Right atrium auricular region (tissue), 2 donors: ENCODE measurements around the gene ARHGEF6. TPM values are rescaled to one million over a fixed set of nuclear protein-coding genes. Genes with fewer than 3 reads are reported as not detected.

Source experiments
- DNase-seq: peaks from one replicate; pipeline ENCODE4 v3.0.0-alpha.2; 2019; ENCODE audit warnings: low spot score
- H3K27ac ChIP-seq, 2 donors: fragments of 200-600 bp; sonication (generic); 1 replicate in 1 of 2; 2 replicates in 1 of 2; pipeline ENCODE4 v1.5.1; 2016 to 2019
- H3K27me3 ChIP-seq, 2 donors: fragments of 200-600 bp; sonication (generic); one replicate each; pipeline versions ENCODE4 v1.5.1 to v1.6.0; 2017 to 2019
- H3K36me3 ChIP-seq: fragments of 200-600 bp; sonication (generic); one replicate; pipeline ENCODE4 v1.5.1; 2016
- H3K4me1 ChIP-seq, 2 donors: fragments of 200-600 bp; sonication (generic); one replicate each; pipeline versions ENCODE4 v1.5.1 to v1.6.0; 2017 to 2019
- H3K4me3 ChIP-seq, 2 donors: fragments of 200-600 bp; sonication (generic); 1 replicate in 1 of 2; 2 replicates in 1 of 2; pipeline ENCODE4 v1.5.1; 2017 to 2019; ENCODE audit warnings: mild to moderate bottlenecking in 1 of 2, moderate library complexity in 1 of 2
- H3K9me3 ChIP-seq, 2 donors: fragments of 200-600 bp; sonication (generic); one replicate each; pipeline ENCODE4 v1.5.1; 2019
- total RNA-seq, 2 donors: library from RNA; depleted of rRNA; stranded (reverse); fragments of >200 nt; gene quantifications; one replicate each; pipeline ENCODE4 v1.1.0, GENCODE V29; 2016
- TF ChIP-seq, protein P1 (sequence below), 2 donors: fragments of 200-600 bp; sonication (generic); IDR thresholded peaks; one replicate each; pipeline ENCODE4 v1.5.1; 2019; ENCODE audit warnings: antibody characterized with exemption in 2 of 2

ARHGEF6 gene, protein sequence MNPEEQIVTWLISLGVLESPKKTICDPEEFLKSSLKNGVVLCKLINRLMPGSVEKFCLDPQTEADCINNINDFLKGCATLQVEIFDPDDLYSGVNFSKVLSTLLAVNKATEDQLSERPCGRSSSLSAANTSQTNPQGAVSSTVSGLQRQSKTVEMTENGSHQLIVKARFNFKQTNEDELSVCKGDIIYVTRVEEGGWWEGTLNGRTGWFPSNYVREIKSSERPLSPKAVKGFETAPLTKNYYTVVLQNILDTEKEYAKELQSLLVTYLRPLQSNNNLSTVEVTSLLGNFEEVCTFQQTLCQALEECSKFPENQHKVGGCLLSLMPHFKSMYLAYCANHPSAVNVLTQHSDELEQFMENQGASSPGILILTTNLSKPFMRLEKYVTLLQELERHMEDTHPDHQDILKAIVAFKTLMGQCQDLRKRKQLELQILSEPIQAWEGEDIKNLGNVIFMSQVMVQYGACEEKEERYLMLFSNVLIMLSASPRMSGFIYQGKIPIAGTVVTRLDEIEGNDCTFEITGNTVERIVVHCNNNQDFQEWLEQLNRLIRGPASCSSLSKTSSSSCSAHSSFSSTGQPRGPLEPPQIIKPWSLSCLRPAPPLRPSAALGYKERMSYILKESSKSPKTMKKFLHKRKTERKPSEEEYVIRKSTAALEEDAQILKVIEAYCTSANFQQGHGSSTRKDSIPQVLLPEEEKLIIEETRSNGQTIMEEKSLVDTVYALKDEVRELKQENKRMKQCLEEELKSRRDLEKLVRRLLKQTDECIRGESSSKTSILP
- 10 to 100 TPM; 41.3 to 45.8 TPM for total RNA-seq

DNA sequence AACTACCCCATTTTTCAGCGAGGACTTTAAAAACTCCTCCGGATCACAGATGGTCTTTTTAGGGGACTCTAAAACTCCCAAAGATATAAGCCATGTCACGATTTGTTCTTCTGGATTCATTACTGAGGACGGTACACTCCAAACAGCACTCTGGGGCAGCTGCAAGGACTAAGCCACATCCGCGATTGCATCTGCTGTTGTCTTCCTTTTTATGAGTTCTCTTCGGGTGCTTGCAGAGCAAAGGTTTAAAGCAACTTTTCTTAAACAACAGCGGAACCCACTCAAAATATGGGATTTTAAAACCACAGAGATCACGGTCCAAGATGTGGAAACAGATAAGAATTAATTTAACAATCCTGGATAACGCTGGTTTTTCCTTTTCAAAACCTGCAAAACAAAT lies at the start of gene ARHGEF6:
TSS of gene ARHGEF6 (minus strand) at position 170 of the 400 bp plus-strand sequence. CDS start at position 120, 50 bp downstream.
- no peaks in the 10 kb centered on the region for H3K36me3 ChIP-seq
- TF ChIP-seq, protein P1, sequence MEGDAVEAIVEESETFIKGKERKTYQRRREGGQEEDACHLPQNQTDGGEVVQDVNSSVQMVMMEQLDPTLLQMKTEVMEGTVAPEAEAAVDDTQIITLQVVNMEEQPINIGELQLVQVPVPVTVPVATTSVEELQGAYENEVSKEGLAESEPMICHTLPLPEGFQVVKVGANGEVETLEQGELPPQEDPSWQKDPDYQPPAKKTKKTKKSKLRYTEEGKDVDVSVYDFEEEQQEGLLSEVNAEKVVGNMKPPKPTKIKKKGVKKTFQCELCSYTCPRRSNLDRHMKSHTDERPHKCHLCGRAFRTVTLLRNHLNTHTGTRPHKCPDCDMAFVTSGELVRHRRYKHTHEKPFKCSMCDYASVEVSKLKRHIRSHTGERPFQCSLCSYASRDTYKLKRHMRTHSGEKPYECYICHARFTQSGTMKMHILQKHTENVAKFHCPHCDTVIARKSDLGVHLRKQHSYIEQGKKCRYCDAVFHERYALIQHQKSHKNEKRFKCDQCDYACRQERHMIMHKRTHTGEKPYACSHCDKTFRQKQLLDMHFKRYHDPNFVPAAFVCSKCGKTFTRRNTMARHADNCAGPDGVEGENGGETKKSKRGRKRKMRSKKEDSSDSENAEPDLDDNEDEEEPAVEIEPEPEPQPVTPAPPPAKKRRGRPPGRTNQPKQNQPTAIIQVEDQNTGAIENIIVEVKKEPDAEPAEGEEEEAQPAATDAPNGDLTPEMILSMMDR (IDR thresholded peaks at IDR 0.05), result no peak
- H3K4me3 ChIP-seq, result peak within 1 kb of the TSS in 1 of 2 donors; percentile 36
- H3K27me3 ChIP-seq, result no peaks in the 10 kb centered on the region
- no peaks in the 10 kb centered on the region for H3K9me3 ChIP-seq
- no peak for DNase-seq
- peak within 1 kb of the TSS; percentile 18 to 44 for H3K27ac ChIP-seq
- peaks cover 0 to 8% of the 10 kb centered on the region in 2 donors for H3K4me1 ChIP-seq

DNA sequence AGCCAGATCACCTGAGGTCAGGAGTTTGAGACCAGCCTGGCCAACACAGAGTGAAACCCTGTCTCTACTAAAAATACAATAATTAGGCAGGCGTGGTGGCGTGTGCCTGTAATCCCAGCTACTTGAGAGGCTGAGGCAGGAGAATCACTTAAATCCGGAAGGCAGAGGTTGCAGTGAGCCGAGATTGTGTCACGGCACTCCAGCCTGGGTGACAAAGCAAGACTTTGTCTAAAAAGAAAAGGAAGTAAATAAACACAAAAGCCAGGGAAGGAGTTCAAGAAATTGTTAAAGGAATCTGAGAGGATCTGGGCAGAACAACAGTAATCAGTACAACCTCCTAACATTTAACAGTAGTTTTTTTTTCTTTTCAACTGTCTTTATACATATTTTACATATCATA lies 48.7 kb upstream of the ARHGEF6 start:
- Histone ChIP-seq H3K36me3 (no peaks in the 10 kb centered on the region), H3K27me3 (no peaks in the 10 kb centered on the region), H3K9me3 (no peaks in the 10 kb centered on the region), H3K4me1 (no peaks in the 10 kb centered on the region), H3K4me3 (no peak overlapping the region), H3K27ac (no peak overlapping the region)
- TF ChIP-seq, protein P1 (IDR thresholded peaks at IDR 0.05), result no peak
- no peak for DNase-seq

DNA sequence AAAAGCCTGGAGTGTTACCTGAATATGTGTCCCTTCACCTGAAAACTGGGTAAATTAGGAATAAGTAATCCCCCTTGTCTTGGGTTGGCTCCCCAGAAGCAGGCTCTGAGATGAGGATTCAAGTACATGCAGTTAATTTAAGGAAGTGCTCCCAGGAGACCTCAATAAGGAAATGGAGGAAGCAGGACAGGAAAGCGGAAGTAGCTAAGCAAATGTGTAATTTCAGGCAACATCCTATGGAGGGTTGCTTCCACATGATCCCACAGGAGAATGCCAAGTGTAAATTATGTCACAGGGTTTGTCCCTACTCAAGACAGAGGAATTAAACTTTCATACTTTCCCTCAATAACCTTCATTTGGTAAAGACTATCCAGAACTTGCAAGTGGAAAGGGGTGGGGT lies 48.1 kb upstream of the ARHGEF6 start:
- Histone ChIP-seq H3K27ac (no peak overlapping the region), H3K27me3 (no peaks in the 10 kb centered on the region), H3K9me3 (no peaks in the 10 kb centered on the region), H3K4me3 (no peak overlapping the region), H3K36me3 (no peaks in the 10 kb centered on the region), H3K4me1 (no peaks in the 10 kb centered on the region)
- TF ChIP-seq, protein P1 (IDR thresholded peaks at IDR 0.05), result no peak
- no peak for DNase-seq

DNA sequence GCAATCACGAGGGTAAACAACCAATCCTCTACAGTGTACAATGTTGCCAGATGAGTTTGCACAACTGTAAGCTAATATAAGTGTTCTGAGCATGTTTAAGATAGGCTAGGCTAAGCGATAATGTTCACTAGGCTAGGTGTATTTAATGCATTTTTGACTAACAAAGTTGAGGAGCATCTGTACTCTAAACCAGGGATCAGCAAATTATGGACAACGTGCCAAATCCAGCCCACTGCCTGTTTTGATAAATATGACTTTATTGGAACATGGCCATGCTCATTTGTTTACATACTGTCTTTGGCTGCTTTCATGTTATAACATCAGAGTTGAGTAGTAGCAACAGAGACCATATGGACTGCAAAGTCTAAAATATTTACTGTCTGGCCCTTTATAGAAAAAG lies 46.3 kb upstream of the ARHGEF6 start:
- Histone ChIP-seq H3K9me3 (no peaks in the 10 kb centered on the region), H3K36me3 (no peaks in the 10 kb centered on the region), H3K4me3 (no peak overlapping the region), H3K4me1 (no peaks in the 10 kb centered on the region), H3K27me3 (no peaks in the 10 kb centered on the region), H3K27ac (no peak overlapping the region)
- TF ChIP-seq, protein P1 (IDR thresholded peaks at IDR 0.05), result no peak
- no peak for DNase-seq

DNA sequence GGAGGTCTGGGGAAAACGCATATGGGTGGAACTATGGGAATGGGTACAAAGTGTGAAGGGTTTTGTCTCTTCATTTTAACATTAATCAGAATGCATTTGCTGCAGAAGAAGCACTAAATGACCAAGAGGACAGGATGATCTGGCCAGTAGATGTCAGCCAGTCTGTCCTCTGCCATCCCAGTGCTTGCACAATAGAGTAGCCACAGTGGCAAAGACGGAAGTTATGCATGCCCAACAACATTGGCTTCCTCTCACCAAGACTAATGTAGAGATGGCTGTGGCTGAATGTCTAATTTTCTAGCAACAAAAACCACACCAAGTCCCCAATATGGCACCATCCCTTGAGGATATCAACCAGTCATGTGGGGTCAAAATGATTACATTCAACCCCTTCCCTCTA lies 45.0 kb upstream of the ARHGEF6 start:
- DNase-seq, result no peak
- Histone ChIP-seq H3K4me3 (no peak overlapping the region), H3K36me3 (no peaks in the 10 kb centered on the region), H3K27ac (no peak overlapping the region), H3K27me3 (no peaks in the 10 kb centered on the region), H3K9me3 (no peaks in the 10 kb centered on the region), H3K4me1 (no peaks in the 10 kb centered on the region)
- TF ChIP-seq, protein P1 (IDR thresholded peaks at IDR 0.05), result no peak
